ENCODE data around the gene ATXN7L2. TPM values are rescaled to one million over a fixed set of nuclear protein-coding genes. Genes with fewer than 3 reads are reported as not detected.
"Not testable (repeated sequence)": the region's sequence is repeated elsewhere in the genome, so short reads cannot be mapped to it uniquely, and the experiment has no call there.

Gene ATXN7L2
- total RNA-seq, 1 donor from 2014 or later: 5.9 TPM

- Histone ChIP-seq H3K27ac (no peak overlapping the region), H3K9me3 (no peaks in the 10 kb centered on the region), H3K36me3 (no peaks in the 10 kb centered on the region), H3K27me3 (no peaks in the 10 kb centered on the region), H3K4me3 (no peak overlapping the region), H3K4me1 (no peaks in the 10 kb centered on the region)
- TF ChIP-seq CTCF (IDR thresholded peaks at IDR 0.05): no peak
- DNase-seq (ENCODE audit: low spot score in 2 of 2): no peak
- intact Hi-C loops (cut with DNase I): no loop called here
Observed at GRCh38 chr1:109444346-109444745, 39.4 kb upstream of the ATXN7L2 start.

- H3K4me1 ChIP-seq; H3K9me3 ChIP-seq; intact Hi-C loops (cut with DNase I); H3K4me3 ChIP-seq; H3K36me3 ChIP-seq; H3K27ac ChIP-seq; H3K27me3 ChIP-seq; DNase-seq (ENCODE audit: low spot score in 2 of 2): not testable (repeated sequence)
Observed at GRCh38 chr1:109445949-109446695, 37.6 kb upstream of the ATXN7L2 start.

GRCh38 chr1:109447524-109447923 lies 36.2 kb upstream of the ATXN7L2 start:
- Histone ChIP-seq H3K4me3 (no peak overlapping the region), H3K27me3 (no peaks in the 10 kb centered on the region), H3K4me1 (no peaks in the 10 kb centered on the region), H3K27ac (no peak overlapping the region), H3K9me3 (no peaks in the 10 kb centered on the region), H3K36me3 (no peaks in the 10 kb centered on the region)
- intact Hi-C loops (cut with DNase I): no loop called here
- DNase-seq (ENCODE audit: low spot score in 2 of 2): no peak
- TF ChIP-seq CTCF (IDR thresholded peaks at IDR 0.05): no peak

- no peak overlapping the region for H3K27ac ChIP-seq
- no peaks in the 10 kb centered on the region for H3K4me1 ChIP-seq
- H3K9me3 ChIP-seq: no peaks in the 10 kb centered on the region
- no peak overlapping the region for H3K4me3 ChIP-seq
- DNase-seq (ENCODE audit: low spot score in 2 of 2): no peak
- intact Hi-C loops (cut with DNase I): no loop called here
- TF ChIP-seq CTCF (IDR thresholded peaks at IDR 0.05): no peak
- no peaks in the 10 kb centered on the region for H3K27me3 ChIP-seq
- H3K36me3 ChIP-seq: no peaks in the 10 kb centered on the region
Observed at GRCh38 chr1:109454497-109455133, 29.1 kb upstream of the ATXN7L2 start.

- no peak for TF ChIP-seq CTCF (IDR thresholded peaks at IDR 0.05)
- DNase-seq (ENCODE audit: low spot score in 2 of 2): no peak
- Histone ChIP-seq H3K36me3 (no peaks in the 10 kb centered on the region), H3K9me3 (no peaks in the 10 kb centered on the region), H3K27ac (no peak overlapping the region), H3K27me3 (no peaks in the 10 kb centered on the region), H3K4me3 (no peak overlapping the region), H3K4me1 (no peaks in the 10 kb centered on the region)
- intact Hi-C loops (cut with DNase I): no loop called here
Observed at GRCh38 chr1:109457819-109458218, 25.9 kb upstream of the ATXN7L2 start.

- TF ChIP-seq CTCF (IDR thresholded peaks at IDR 0.05): no peak
- H3K27ac ChIP-seq: peak overlapping the region; percentile 74 to 92
- peak overlapping the region; percentile 57 to 91 for H3K4me3 ChIP-seq
- DNase-seq (ENCODE audit: low spot score in 2 of 2): no peak
- H3K27me3 ChIP-seq: no peaks in the 10 kb centered on the region
- H3K4me1 ChIP-seq: no peaks in the 10 kb centered on the region
- H3K9me3 ChIP-seq: no peaks in the 10 kb centered on the region
- intact Hi-C loops (cut with DNase I): loop anchor here (1.0 to 2.0 kb wide), 2 partner anchors 39 to 67 kb away; no protein-coding TSS in a partner anchor
- no peaks in the 10 kb centered on the region for H3K36me3 ChIP-seq
Observed at GRCh38 chr1:109466125-109466451, 17.6 kb upstream of the ATXN7L2 start.
